ENCODE results near the gene UBE2F. TPM values are rescaled to one million over a fixed set of nuclear protein-coding genes. Genes with fewer than 3 reads are reported as not detected.

Gene UBE2F
- total and polyA plus RNA-seq, 7 donors = 50.7 to 115 (median 67.8) TPM

DNA sequence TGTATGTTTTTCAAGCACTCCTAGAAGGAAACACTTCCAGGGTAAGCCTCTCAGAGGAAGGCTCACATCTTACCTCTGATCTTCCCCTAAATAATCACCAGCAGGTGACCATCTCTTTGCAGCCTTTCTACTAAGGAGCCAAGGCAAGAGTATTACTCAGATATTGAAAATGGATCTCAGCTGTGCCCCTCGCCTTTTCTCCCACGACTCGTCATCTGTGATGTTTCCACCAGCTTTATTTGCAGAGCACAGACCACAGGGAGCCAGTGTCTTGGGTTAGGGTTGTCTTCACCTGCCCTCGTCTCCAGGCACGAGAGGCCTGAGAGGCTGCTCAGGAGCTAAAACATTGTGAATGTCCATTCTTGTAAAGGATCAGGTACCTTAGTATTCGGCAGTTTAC, 77.0 kb downstream of the UBE2F start:
- H3K9me3 ChIP-seq = no peaks in the 10 kb centered on the region
- WGBS, 2 donors = 95 to 96% methylated on average over 6 of the region's 6 CpGs
- H3K36me3 ChIP-seq = peaks cover 0 to 63% (median 11%) of the 10 kb centered on the region in 4 donors
- DNase-seq = no peak
- no peak overlapping the region for H3K27ac ChIP-seq
- H3K4me1 ChIP-seq = no peaks in the 10 kb centered on the region
- no peaks in the 10 kb centered on the region for H3K27me3 ChIP-seq
- TF ChIP-seq POLR2AphosphoS5 (IDR thresholded peaks at IDR 0.05) = no peak
- TF ChIP-seq POLR2A (IDR thresholded peaks at IDR 0.05) = no peak
- TF ChIP-seq, protein P1, sequence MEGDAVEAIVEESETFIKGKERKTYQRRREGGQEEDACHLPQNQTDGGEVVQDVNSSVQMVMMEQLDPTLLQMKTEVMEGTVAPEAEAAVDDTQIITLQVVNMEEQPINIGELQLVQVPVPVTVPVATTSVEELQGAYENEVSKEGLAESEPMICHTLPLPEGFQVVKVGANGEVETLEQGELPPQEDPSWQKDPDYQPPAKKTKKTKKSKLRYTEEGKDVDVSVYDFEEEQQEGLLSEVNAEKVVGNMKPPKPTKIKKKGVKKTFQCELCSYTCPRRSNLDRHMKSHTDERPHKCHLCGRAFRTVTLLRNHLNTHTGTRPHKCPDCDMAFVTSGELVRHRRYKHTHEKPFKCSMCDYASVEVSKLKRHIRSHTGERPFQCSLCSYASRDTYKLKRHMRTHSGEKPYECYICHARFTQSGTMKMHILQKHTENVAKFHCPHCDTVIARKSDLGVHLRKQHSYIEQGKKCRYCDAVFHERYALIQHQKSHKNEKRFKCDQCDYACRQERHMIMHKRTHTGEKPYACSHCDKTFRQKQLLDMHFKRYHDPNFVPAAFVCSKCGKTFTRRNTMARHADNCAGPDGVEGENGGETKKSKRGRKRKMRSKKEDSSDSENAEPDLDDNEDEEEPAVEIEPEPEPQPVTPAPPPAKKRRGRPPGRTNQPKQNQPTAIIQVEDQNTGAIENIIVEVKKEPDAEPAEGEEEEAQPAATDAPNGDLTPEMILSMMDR (IDR thresholded peaks at IDR 0.05) = no peak
- no peak for TF ChIP-seq EP300 (IDR thresholded peaks at IDR 0.05)
- intact Hi-C loops (cut with DNase I) = no loop called here
- H3K4me3 ChIP-seq = no peak overlapping the region

DNA sequence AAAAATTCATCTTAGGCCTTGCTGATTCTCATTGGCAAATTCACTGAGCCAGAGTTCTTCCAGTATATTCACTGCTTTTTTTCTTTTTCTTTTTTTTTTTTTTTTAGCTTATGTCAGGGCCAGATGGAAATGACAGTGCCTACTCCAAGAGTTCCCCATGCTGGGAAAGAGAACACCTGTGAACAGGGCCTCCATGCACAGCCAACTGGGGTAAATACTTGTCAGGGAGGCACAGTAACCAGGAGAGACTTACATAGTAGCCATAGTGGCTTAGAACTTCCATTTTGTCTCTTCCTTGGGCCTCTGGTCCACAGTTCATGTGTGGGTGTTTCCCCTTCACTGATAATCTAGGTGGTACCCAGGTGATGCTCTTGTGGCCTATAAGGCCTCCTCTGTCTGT, 78.8 kb downstream of the UBE2F start:
- TF ChIP-seq POLR2AphosphoS5 (IDR thresholded peaks at IDR 0.05) = no peak
- no peak for TF ChIP-seq EP300 (IDR thresholded peaks at IDR 0.05)
- no peak for TF ChIP-seq POLR2A (IDR thresholded peaks at IDR 0.05)
- TF ChIP-seq, protein P1 (IDR thresholded peaks at IDR 0.05) = no peak
- no peaks in the 10 kb centered on the region for H3K27me3 ChIP-seq
- H3K9me3 ChIP-seq = no peaks in the 10 kb centered on the region
- H3K27ac ChIP-seq = no peak overlapping the region
- H3K4me1 ChIP-seq = peaks cover 0 to 3% (median 0%) of the 10 kb centered on the region in 4 donors
- intact Hi-C loops (cut with DNase I) = no loop called here
- H3K36me3 ChIP-seq = peaks cover 0 to 46% (median 10%) of the 10 kb centered on the region in 4 donors
- H3K4me3 ChIP-seq = no peak overlapping the region
- no peak for DNase-seq

GRCh38 chr2:238046725-238047270, 80.0 kb downstream of the UBE2F start:
- Histone ChIP-seq H3K27ac (no peak overlapping the region), H3K27me3 (no peaks in the 10 kb centered on the region), H3K36me3 (peaks cover 0 to 34% (median 6%) of the 10 kb centered on the region in 4 donors), H3K9me3 (no peaks in the 10 kb centered on the region), H3K4me1 (peaks cover 0 to 3% (median 0%) of the 10 kb centered on the region in 4 donors), H3K4me3 (no peak overlapping the region)
- intact Hi-C loops (cut with DNase I) = no loop called here
- no peak for TF ChIP-seq POLR2A (IDR thresholded peaks at IDR 0.05)
- TF ChIP-seq, protein P1 (IDR thresholded peaks at IDR 0.05) = no peak
- no peak for TF ChIP-seq EP300 (IDR thresholded peaks at IDR 0.05)
- no peak for TF ChIP-seq POLR2AphosphoS5 (IDR thresholded peaks at IDR 0.05)
- 62 to 84% methylated on average over 2 of the region's 2 CpGs for WGBS, 2 donors
- no peak for DNase-seq

- Histone ChIP-seq H3K27me3 (peaks cover 0 to 3% (median 0%) of the 10 kb centered on the region in 3 donors), H3K9me3 (no peaks in the 10 kb centered on the region), H3K4me1 (peaks cover 0 to 3% (median 0%) of the 10 kb centered on the region in 4 donors), H3K4me3 (no peak overlapping the region), H3K36me3 (no peaks in the 10 kb centered on the region), H3K27ac (no peak overlapping the region)
- TF ChIP-seq EP300 (IDR thresholded peaks at IDR 0.05) (no peak), POLR2AphosphoS5 (IDR thresholded peaks at IDR 0.05) (no peak), POLR2A (IDR thresholded peaks at IDR 0.05) (no peak)
- TF ChIP-seq, protein P1 (IDR thresholded peaks at IDR 0.05) = no peak
- 59 to 85% methylated on average over 2 of the region's 2 CpGs for WGBS, 2 donors
- intact Hi-C loops (cut with DNase I) = no loop called here
- no peak for DNase-seq
Observed at GRCh38 chr2:238053191-238053776, 86.5 kb downstream of the UBE2F start.
